ENCODE data around the gene IFT74. TPM values are rescaled to one million over a fixed set of nuclear protein-coding genes. Genes with fewer than 3 reads are reported as not detected.

Gene IFT74
- total RNA-seq = 6.9 and 9.2 TPM in 2 replicates

- DNase-seq (ENCODE audit: extremely low read depth, low read depth, low spot score) = peak; percentile 97
Measured at GRCh38 chr9:26955921-26956859, at the start of gene IFT74. TSS of gene IFT74 (plus strand) at chr9:26956412. CDS start at chr9:26961968, 5,556 bp downstream.

GRCh38 chr9:26913138-26913668 is 43.0 kb upstream of the IFT74 start:
- DNase-seq (ENCODE audit: extremely low read depth, low read depth, low spot score) = no peak

- DNase-seq (ENCODE audit: extremely low read depth, low read depth, low spot score) = no peak
Measured at GRCh38 chr9:26919698-26920097, 36.5 kb upstream of the IFT74 start.

- no peak for DNase-seq (ENCODE audit: extremely low read depth, low read depth, low spot score)
Measured at GRCh38 chr9:26925609-26926008, 30.6 kb upstream of the IFT74 start.

GRCh38 chr9:26928902-26929495 is 27.2 kb upstream of the IFT74 start:
- DNase-seq (ENCODE audit: extremely low read depth, low read depth, low spot score) = no peak

DNA sequence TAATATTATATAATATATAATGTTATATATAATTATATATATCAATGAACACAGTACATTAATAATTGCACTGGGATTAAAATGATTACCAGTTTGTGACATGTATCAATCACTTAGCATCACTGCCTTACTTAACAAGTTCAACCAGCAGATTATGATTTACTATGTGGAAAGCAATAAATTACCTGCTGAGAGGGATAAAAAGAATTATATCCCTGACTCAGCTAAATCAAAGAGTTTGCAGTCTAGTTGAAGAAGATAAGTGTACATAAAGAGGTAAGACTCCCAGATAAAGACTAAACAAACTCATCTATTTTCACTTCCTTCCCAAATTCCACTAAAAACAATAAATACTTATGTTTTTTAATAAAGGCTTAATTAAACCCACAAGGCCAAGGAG is 20.4 kb upstream of the IFT74 start:
- no peak for DNase-seq (ENCODE audit: extremely low read depth, low read depth, low spot score)

DNA sequence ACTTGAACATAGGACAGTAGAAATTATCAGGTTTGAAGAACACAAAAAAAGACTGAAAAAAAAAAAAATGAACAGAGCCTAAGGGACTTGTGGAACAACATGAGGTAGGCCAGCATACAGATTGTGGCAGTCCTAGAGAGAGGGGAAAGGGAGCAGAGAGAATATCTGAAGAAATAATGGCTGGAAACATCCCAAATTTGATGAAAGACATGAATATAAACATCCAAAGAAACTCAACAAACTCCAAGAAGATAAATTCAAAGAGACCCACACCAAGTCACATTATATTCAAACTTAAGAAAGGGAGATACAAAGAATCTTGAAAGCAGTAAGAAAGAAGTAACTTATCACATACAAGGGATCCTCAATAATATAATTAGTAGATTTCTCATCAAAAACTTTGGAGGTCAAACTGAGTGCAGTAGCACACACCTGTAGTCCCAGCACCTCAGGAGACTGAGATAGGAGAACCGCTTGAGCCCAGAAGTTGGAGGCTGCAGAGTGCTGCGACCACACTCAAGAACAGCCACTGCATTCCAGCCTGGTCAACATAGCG is 18.3 kb upstream of the IFT74 start:
- no peak for DNase-seq (ENCODE audit: extremely low read depth, low read depth, low spot score)

- DNase-seq (ENCODE audit: extremely low read depth, low read depth, low spot score) = no peak
Measured at GRCh38 chr9:26939955-26940711, 16.1 kb upstream of the IFT74 start.

- no peak for DNase-seq (ENCODE audit: extremely low read depth, low read depth, low spot score)
Measured at GRCh38 chr9:26940779-26941178, 15.4 kb upstream of the IFT74 start.

GRCh38 chr9:26945591-26945990 is 10.6 kb upstream of the IFT74 start:
- no peak for DNase-seq (ENCODE audit: extremely low read depth, low read depth, low spot score)

GRCh38 chr9:26946753-26947727 is 9.2 kb upstream of the IFT74 start, which contains the start of gene PLAA:
TSS of gene PLAA (minus strand) at chr9:26947242. CDS start at chr9:26947045, 197 bp downstream.
- peak; percentile 39 for DNase-seq (ENCODE audit: extremely low read depth, low read depth, low spot score)

- no peak for DNase-seq (ENCODE audit: extremely low read depth, low read depth, low spot score)
Measured at GRCh38 chr9:26947736-26948135, 8.5 kb upstream of the IFT74 start.

DNA sequence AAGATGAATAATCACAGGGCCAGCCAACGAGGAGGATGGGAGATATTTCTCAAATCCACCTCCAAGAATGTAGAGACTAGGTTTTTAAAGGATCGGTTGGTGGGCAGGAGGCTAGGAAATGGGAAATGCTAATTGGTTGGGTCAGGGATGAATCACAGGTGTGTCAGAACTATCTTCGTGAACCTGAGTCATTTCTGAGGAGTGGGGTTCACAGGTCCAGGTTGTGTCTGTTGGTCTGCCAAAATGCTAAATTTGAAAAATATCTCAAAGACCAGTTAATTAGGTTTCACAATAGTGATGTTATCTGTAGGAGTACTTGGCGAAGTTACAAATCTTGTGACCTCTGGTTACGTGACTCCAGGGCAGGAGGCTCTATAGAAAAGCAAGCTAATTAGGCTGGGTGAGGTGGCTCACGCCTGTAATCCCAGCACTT is 6.6 kb upstream of the IFT74 start:
- DNase-seq (ENCODE audit: extremely low read depth, low read depth, low spot score) = no peak

DNA sequence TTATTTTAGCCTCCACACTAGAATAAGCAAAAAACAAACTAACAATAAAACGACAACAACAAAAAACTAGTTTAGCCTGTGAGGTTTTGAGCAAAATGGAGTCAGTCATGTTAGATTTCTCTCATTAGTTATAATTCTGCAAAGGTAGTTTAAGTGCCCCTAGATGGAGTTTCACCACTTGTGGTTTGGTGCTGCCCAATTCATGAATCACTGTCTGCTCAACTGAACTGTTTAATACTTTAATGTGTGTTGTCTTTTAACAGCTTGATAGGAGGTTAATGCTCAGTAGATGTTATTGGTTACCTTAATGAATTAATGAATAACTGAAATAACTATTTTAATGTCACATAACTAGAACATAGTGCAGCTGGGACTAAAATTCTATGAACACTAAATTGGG is 5.7 kb upstream of the IFT74 start:
- DNase-seq (ENCODE audit: extremely low read depth, low read depth, low spot score) = no peak

DNA sequence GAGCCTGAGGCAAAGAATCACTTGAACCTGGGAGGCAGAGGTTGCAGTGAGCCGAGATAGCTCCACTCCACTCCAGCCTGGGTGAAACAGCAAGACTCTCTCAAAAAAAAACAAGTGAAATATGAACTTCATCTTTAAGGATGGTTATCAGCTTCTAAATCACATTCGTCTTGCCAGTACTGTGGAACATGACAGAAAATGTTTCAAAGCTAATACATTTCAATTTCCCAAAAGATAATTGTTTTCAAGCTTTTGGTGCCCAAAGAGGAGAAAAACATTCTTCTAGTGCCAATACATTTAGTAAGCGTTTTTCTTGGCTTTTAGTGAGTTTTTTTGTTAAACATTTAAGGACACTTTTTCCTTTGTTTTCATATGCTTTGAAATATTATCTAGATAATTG is 4.4 kb upstream of the IFT74 start:
- no peak for DNase-seq (ENCODE audit: extremely low read depth, low read depth, low spot score)

DNA sequence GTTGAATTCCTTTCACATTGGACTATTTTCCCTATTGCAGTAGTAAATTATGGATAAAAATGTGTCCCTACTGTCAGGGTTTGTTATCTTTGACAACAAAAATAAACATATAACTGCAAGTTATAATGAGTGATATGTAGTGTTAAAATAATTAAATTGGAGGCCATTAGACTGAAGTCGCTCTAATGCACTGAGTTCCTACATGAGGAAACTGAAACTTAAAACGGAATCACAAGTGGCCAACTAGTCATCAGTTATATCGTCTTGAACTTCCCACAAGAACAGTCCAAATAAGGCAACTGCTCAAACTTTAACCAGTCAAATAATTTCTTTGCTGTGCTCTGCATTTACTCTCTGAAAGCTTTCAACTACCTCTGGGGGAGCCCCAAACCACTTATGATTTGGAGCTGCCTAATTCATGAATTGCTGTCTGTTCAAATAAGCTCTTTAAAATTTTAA is 2.1 kb upstream of the IFT74 start:
- DNase-seq (ENCODE audit: extremely low read depth, low read depth, low spot score) = no peak

DNA sequence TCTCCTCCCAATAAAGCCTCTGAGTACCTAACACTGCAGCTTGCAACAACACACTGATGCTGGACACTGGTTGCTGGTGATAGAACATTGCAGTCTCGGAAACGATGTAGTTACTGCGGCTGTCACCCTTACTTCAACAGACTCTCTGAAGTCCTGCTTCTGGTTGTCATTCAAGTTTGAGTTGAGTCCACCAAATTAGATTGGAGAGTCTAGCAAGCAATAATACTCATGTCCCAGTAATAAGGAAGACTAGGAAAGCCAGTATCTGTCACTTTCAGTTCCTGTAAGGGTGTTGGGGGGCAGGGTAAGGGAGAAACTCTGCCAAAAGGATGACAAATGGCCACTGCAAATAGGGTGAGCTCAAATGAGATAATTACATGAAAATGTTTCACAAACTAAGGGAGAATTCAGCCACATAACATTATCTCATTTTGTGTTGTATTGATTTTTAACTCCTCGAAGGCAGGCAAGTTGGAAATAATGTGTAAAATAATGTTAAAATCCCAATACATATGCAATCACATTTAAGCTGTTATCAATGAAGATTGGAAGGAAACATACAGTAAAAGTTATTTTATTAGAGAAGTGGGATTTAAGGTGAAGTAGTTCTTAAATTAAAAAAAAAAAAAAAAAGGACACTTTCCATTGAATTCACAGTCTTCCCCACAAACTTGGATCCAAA is 849 bp upstream of the IFT74 start:
- DNase-seq (ENCODE audit: extremely low read depth, low read depth, low spot score) = no peak

DNA sequence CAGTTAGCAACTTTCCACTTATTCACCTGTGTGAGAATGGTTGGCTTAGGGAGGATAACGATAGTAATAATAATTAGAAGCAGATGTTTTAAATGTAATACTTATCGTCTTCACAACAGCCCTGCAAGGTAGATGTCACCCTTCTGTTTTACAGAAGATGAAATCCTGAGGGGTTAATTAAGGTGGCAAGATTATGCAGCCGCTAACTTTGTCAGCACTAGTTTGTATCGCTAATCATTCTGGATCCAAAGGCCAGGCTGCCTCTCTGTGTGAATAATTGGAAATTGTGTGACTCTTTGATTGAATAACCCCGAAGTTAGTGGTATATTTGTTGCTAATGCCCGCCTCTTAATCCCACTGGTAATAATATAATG is 635 bp downstream of the IFT74 start:
- DNase-seq (ENCODE audit: extremely low read depth, low read depth, low spot score) = no peak

GRCh38 chr9:26971721-26972120 is 15.5 kb downstream of the IFT74 start:
- DNase-seq (ENCODE audit: extremely low read depth, low read depth, low spot score) = no peak

All from glomerular endothelial cell (primary cell).